Measurements from ENCODE around the gene DNAL1.

DNA sequence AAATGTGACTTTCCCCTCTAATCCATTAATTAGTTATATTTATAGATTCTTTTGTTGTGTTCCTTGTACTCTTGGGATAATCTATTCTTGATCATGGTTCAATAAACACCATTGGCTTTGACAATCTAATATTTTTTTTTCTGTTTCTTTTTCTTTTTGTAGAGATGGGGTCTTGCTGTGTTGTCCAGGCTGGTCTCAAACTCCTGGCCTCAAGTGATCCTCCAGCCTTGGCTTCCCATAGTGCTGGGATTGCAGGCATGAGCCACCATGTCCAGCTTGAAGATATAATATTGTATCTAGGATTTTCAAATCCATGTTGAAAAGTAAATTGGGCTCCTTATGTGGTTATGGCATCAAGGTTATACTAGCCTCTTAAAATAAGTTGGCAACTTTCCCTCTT lies 6.2 kb downstream of the DNAL1 start:
- TF ChIP-seq, protein P1, sequence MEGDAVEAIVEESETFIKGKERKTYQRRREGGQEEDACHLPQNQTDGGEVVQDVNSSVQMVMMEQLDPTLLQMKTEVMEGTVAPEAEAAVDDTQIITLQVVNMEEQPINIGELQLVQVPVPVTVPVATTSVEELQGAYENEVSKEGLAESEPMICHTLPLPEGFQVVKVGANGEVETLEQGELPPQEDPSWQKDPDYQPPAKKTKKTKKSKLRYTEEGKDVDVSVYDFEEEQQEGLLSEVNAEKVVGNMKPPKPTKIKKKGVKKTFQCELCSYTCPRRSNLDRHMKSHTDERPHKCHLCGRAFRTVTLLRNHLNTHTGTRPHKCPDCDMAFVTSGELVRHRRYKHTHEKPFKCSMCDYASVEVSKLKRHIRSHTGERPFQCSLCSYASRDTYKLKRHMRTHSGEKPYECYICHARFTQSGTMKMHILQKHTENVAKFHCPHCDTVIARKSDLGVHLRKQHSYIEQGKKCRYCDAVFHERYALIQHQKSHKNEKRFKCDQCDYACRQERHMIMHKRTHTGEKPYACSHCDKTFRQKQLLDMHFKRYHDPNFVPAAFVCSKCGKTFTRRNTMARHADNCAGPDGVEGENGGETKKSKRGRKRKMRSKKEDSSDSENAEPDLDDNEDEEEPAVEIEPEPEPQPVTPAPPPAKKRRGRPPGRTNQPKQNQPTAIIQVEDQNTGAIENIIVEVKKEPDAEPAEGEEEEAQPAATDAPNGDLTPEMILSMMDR (conservative IDR thresholded peaks at IDR 0.05; ENCODE audit: low read depth, low read length) = no peak
- TF ChIP-seq EZH2 (IDR thresholded peaks at IDR 0.05; ENCODE audit: borderline replicate concordance, low read depth, low read length, poor library complexity, severe bottlenecking) = no peak

Data from A673 (cell line).